Activated CD8-positive, alpha-beta T cell treated with anti-CD3 and anti-CD28 coated beads for 36 hours (primary cell): ENCODE measurements around the gene RFX8. TPM values are rescaled to one million over a fixed set of nuclear protein-coding genes. Genes with fewer than 3 reads are reported as not detected.

Experiments
- ATAC-seq: fragments of 200-7000 bp; cut with Tn5 transposase; one replicate; pipeline ENCODE4 v1.10.0; 2021; ENCODE audit warnings: mild to moderate bottlenecking, moderate library complexity
- CTCF ChIA-PET: fragments of 350-600 bp; sonication (Branson Sonifier 250); formaldehyde crosslinking; loops from one replicate; lab custom pipeline; 2021; ENCODE audit warnings: antibody characterized with exemption; lab: Charles Lee
- POLR2A ChIA-PET: fragments of 350-600 bp; sonication (Branson Sonifier 250); formaldehyde crosslinking; loops from one replicate; lab custom pipeline; 2021; ENCODE audit warnings: antibody characterized with exemption; lab: Charles Lee
- DNase-seq: peaks from one replicate; pipeline ENCODE4 v3.0.0-alpha.2; 2020
- H3K27ac Mint-ChIP-seq: one replicate; pipeline ENCODE4 v1.8.0; 2021; ENCODE audit warnings: mild to moderate bottlenecking, mixed read lengths
- H3K27me3 Mint-ChIP-seq: one replicate; pipeline ENCODE4 v1.8.0; 2021; ENCODE audit warnings: mixed read lengths
- H3K36me3 Mint-ChIP-seq: one replicate; pipeline ENCODE4 v1.8.0; 2021; ENCODE audit warnings: low read depth, mixed read lengths
- H3K4me1 Mint-ChIP-seq: one replicate; pipeline ENCODE4 v1.8.0; 2021; ENCODE audit warnings: low read depth, mixed read lengths
- H3K4me3 Mint-ChIP-seq: one replicate; pipeline ENCODE4 v1.8.0; 2021; ENCODE audit warnings: mild to moderate bottlenecking, moderate library complexity, mixed read lengths
- H3K9me3 Mint-ChIP-seq: one replicate; pipeline ENCODE4 v1.8.0; 2021; ENCODE audit warnings: mixed read lengths
- intact Hi-C: fragments of 100-400 bp; cut with micrococcal nuclease; formaldehyde crosslinking; loops from one replicate; pipeline ENCODE4 v1.10.0; 2022
- total RNA-seq, 2 experiments: library from RNA; stranded (reverse); gene quantifications; one replicate each; pipeline ENCODE4 v1.2.3, GENCODE V29; 2021
- TF ChIP-seq, protein P1 (sequence below): fragments of 200-600 bp; IDR thresholded peaks from one replicate; pipeline ENCODE4 v1.8.0; 2022; ENCODE audit warnings: antibody characterized with exemption, mild to moderate bottlenecking

Gene RFX8
- total RNA-seq, 2 experiments from 2014 or later = 0.18 TPM; not detected in 1

DNA sequence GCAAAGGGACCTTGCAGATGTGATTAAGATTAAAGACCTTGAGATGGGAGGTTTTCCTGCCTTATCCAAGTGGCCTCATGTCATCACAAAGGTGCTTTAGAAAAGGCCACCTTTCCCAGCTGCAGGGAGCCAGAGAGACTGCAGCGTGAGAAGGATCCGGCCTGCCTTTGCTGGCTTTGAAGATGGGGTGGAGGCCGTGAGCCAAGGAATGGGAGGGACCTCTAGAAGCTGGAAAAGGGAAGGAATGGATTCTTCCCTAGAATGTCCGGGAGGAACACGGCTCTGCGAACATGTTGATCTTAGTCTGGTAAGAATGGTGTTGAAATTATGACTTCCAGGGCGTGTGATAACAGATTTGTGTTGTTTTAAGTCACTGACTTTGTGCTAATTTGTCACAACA lies 47.7 kb downstream of the RFX8 start:
- TF ChIP-seq, protein P1, sequence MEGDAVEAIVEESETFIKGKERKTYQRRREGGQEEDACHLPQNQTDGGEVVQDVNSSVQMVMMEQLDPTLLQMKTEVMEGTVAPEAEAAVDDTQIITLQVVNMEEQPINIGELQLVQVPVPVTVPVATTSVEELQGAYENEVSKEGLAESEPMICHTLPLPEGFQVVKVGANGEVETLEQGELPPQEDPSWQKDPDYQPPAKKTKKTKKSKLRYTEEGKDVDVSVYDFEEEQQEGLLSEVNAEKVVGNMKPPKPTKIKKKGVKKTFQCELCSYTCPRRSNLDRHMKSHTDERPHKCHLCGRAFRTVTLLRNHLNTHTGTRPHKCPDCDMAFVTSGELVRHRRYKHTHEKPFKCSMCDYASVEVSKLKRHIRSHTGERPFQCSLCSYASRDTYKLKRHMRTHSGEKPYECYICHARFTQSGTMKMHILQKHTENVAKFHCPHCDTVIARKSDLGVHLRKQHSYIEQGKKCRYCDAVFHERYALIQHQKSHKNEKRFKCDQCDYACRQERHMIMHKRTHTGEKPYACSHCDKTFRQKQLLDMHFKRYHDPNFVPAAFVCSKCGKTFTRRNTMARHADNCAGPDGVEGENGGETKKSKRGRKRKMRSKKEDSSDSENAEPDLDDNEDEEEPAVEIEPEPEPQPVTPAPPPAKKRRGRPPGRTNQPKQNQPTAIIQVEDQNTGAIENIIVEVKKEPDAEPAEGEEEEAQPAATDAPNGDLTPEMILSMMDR = no peak
- Mint-ChIP-seq H3K9me3 (no peaks in the 10 kb centered on the region), H3K27ac (no peak overlapping the region), H3K36me3 (no peaks in the 10 kb centered on the region), H3K4me1 (no peaks in the 10 kb centered on the region), H3K27me3 (no peaks in the 10 kb centered on the region), H3K4me3 (no peak overlapping the region)
- no peak for DNase-seq
- intact Hi-C loops = no loop called here
- ATAC-seq = no peak
- ChIA-PET CTCF (no interaction called here), POLR2A (interaction anchor here (0.6 kb wide), 1 partner anchor 1011 kb away, joined by 3 read pairs; no protein-coding TSS in a partner anchor)

DNA sequence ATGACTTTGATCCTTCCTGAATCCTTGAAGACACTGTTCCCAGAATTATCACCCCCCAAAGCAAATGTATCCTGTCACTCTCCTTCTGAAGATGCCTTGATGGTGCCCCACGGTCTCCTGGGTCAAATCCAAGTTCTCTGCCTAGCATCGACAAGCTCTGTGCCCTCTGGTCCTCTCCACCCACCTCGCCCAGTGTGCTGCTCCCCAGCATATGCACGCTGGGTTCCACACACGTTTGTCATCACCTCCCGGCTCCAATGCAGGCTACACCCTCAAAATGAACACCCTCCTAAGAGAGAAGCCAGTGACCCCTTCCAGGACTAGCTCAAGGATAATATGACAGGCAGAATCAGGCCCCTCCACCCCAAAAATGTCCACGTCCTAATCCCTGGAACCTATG lies 48.1 kb downstream of the RFX8 start:
- TF ChIP-seq, protein P1 = no peak
- intact Hi-C loops = no loop called here
- no peaks in the 10 kb centered on the region for H3K4me1 Mint-ChIP-seq

DNA sequence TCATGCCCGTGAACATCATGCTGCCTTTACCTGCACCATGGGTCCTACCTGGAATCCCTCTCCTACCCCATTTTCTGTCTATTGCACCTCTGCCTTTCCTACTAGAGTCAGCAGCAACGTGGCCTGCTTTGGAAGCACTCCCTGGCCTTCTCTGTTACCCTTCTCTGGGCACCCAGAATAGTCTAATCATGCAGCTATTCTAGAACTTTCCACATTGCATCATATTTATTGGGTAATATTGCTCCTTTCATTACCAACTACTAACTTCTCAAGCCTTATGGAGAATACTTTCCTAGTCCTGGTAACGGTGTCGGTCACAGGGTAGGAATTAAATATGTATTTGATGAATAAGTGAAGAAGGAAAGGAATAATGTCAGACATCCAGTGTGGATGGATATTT lies 54.3 kb downstream of the RFX8 start:
- ChIA-PET CTCF (interaction anchor here (1.6 to 6.4 kb wide), 4 partner anchors 9 to 412 kb away, joined by 5 to 94 read pairs (median 10); no protein-coding TSS in a partner anchor), POLR2A (no interaction called here)
- no peak for ATAC-seq
- no peak for DNase-seq
- Mint-ChIP-seq H3K4me3 (no peak overlapping the region), H3K9me3 (no peaks in the 10 kb centered on the region), H3K27me3 (no peaks in the 10 kb centered on the region), H3K4me1 (no peaks in the 10 kb centered on the region), H3K36me3 (no peaks in the 10 kb centered on the region), H3K27ac (no peak overlapping the region)
- TF ChIP-seq, protein P1 = no peak
- intact Hi-C loops = no loop called here

More for the DNA sequence above, 48.1 kb downstream of the RFX8 start:
- ATAC-seq = no peak
- ChIA-PET POLR2A (interaction anchor here (0.6 kb wide), 1 partner anchor 1012 kb away, joined by 3 read pairs; no protein-coding TSS in a partner anchor), CTCF (no interaction called here)
- no peak overlapping the region for H3K4me3 Mint-ChIP-seq
- H3K36me3 Mint-ChIP-seq = no peaks in the 10 kb centered on the region
- H3K27me3 Mint-ChIP-seq = no peaks in the 10 kb centered on the region
- H3K27ac Mint-ChIP-seq = no peak overlapping the region
- no peaks in the 10 kb centered on the region for H3K9me3 Mint-ChIP-seq
- DNase-seq = no peak

DNA sequence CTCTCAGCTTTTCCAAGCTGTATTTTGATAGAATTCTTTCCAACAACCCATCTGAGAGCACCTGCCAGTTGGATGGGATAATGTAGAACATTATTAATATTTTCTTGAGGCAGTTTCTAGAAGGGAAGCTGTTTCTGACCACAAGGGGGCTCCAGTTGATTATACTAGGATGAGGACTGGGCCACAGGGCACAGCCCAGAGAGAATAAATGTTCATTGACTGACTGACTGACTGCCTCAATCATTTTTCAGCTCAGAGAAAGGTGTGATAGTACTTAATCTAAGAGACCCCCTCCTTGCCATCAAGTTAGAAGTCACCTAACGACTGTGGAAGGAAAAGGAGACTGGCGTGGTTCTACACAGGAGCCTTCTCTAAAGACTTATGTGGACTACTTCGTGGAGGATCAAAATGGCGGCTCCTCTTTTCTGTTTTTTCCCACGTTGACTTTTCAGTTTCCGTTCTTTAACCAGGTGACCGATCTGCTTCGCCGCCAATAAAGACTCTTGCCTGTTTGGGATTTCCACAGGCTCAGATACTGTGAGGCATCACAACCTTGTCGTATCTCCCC lies 55.7 kb downstream of the RFX8 start:
- no peaks in the 10 kb centered on the region for H3K27me3 Mint-ChIP-seq
- DNase-seq = peak; percentile 79
- CTCF ChIA-PET = interaction anchor here (0.6 to 6.4 kb wide), 50 partner anchors 9 to 821 kb away, joined by 3 to 94 read pairs (median 3); partner anchors contain the start of gene RFX8
- peak; percentile 82 for ATAC-seq
- peaks cover 2% of the 10 kb centered on the region for H3K9me3 Mint-ChIP-seq
- H3K4me3 Mint-ChIP-seq = no peak overlapping the region
- TF ChIP-seq, protein P1 = peak; percentile 69
- POLR2A ChIA-PET = no interaction called here
- intact Hi-C loops = loop anchor here (2.0 to 10.0 kb wide), 2 partner anchors 236 to 412 kb away; no protein-coding TSS in a partner anchor
- no peaks in the 10 kb centered on the region for H3K36me3 Mint-ChIP-seq
- H3K27ac Mint-ChIP-seq = no peak overlapping the region
- H3K4me1 Mint-ChIP-seq = no peaks in the 10 kb centered on the region

DNA sequence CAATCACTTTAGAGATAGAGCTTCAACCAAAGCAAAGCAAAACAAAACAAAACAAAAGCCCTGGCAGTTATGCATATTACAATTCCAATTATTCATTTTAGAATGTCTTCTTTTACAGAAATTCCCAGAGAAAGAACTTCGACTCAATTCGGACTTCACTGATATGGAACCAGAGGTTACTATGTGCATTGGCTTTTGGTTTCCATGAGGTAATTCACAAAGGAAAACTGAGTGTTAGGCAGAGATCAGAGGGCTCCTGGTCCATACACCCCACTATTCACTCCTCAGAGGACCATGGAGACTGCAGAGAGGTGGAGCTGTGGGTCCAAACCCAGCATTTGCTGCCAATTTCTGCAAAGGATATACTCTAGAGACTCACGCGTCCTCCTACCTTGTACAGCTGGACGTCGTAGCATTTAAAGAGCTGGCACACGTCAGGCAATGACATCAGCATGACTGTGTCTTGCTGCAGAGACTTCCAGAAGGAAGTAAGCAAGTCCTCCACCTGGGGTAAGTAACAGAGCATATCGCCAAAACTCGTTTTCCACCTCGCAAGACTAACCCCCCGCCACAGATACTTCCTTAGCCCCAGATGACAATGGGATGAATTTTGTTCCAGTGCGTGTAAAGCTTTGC lies 56.3 kb downstream of the RFX8 start:
- no peaks in the 10 kb centered on the region for H3K27me3 Mint-ChIP-seq
- H3K4me3 Mint-ChIP-seq = no peak overlapping the region
- TF ChIP-seq, protein P1 = no peak
- intact Hi-C loops = loop anchor here (2.0 to 10.0 kb wide), 2 partner anchors 236 to 412 kb away; no protein-coding TSS in a partner anchor
- H3K9me3 Mint-ChIP-seq = peaks cover 2% of the 10 kb centered on the region
- POLR2A ChIA-PET = no interaction called here
- ATAC-seq = no peak
- H3K27ac Mint-ChIP-seq = no peak overlapping the region
- CTCF ChIA-PET = interaction anchor here (0.6 to 6.4 kb wide), 47 partner anchors 8 to 587 kb away, joined by 3 to 94 read pairs (median 4); partner anchors contain the start of gene RFX8
- no peaks in the 10 kb centered on the region for H3K36me3 Mint-ChIP-seq
- DNase-seq = no peak
- H3K4me1 Mint-ChIP-seq = no peaks in the 10 kb centered on the region
